HG02840 (cell line): Measurements from ENCODE around the gene C22orf23.

Source experiments
- ATAC-seq: cut with Tn5 transposase; IDR thresholded peaks from one replicate; pipeline ENCODE4 v1.9.1; 2021; ENCODE audit warnings: mild to moderate bottlenecking, moderate library complexity, moderate number of reproducible peaks; ENCODE audit not compliant: unreplicated experiment, low FRiP score

Gene C22orf23

DNA sequence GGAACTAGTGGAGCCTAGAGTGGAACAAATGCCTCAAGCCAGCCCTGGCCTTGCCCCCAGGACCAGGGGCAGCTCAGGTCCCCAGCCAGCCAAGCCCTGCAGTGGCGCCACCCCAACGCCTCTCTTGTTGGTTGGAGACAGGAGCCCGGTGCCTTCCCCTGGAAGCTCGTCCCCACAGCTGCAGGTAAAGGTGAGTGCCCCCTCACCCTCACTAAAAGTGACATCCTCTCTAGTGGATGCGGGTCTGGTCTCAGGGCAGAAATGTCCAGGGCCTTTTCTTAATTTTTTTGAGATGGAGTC lies 25.8 kb downstream of the C22orf23 start:
- ATAC-seq: no peak

DNA sequence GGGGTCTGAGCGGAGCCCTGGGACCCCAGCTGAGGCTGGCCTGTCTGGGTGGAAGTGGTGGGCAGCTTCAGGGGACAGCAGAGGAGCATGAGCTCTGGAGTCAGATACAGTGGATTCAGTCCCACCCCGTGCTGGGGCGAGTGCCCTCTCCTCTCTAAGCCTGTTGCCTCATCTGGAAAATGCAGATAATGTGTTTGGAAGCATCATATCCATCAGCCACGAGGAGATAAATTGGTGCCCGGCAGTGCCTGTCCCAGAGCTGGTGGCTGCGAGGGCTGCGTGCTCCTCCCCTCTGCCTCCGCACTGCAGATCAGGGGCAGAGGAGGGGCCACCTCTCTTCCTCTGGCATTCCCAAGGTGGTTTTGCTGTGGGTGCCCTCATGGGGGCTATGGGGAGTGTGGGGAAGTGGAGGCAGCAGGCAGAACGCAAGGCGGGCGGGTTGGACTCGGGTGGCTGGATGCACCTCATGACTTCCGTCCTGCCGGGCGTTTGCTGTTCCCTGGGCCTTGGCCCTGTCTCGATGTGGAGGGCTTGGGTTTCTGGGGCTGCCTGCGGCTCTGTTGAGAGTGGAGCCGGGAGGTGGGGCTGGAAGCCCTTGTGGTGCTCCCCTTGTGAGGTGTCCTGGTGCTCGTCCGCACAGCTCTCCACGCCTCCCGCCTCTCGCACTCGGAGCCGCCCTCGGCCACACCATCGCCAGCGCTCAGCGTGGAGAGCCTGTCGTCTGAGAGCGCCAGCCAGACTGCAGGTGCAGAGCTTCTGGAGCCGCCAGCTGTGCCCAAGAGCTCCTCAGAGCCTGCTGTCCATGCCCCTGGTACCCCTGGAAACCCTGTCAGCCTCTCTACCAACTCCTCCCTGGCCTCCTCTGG lies 26.4 kb downstream of the C22orf23 start:
- no peak for ATAC-seq

DNA sequence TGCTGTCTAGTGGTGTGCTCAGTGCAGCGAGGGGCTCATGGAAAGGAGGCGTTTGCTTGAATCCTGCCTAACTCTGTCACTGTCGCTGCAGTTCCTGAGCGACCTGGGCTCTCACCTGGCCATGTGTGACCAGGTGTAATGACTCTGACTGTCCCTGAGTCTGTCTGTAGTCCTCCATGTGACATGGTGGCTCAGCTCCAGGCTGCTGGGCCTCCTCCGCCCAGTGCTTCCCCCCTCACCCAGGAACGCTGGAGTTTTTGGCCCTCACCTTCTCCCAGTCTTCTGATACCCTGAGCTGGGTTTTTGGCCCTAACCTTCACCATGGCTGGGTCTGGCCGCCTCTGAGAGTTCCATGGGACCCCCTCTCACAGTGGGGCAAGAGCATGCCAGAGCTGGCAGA lies 27.0 kb downstream of the C22orf23 start:
- no peak for ATAC-seq

DNA sequence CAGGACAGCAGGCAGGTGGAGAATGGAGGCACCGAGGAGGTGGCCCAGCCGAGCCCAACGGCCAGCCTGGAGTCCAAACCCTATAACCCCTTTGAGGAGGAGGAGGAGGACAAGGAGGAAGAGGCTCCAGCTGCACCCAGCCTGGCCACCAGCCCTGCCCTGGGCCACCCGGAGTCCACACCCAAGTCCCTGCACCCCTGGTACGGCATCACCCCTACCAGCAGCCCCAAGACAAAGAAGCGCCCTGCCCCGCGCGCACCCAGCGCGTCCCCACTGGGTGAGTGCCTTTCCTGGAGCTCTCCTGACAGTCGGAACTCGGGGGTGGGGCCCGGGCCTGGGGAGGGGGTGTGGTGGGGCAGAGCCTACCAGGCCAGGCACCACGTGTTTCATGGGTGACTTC lies 27.6 kb downstream of the C22orf23 start:
- no peak for ATAC-seq

DNA sequence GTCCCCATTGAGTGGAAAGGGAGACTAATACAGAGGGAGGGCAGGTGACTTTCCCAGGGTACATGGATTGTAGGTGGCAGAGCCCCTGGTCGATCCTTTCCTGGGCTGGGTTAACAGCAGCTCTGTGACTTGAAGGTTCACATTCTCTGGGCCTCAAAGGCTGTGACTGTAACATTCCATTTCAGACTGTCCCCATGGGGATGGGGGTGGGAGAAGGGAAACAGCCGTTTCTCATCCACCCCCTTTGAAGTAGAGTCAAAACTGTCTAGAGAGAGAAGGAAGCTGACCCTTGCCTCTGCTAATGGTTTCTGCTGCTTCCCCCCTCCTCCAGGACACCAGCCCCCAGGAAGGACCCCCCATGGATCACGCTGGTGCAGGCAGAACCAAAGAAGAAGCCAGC lies 28.1 kb downstream of the C22orf23 start:
- ATAC-seq: no peak

DNA sequence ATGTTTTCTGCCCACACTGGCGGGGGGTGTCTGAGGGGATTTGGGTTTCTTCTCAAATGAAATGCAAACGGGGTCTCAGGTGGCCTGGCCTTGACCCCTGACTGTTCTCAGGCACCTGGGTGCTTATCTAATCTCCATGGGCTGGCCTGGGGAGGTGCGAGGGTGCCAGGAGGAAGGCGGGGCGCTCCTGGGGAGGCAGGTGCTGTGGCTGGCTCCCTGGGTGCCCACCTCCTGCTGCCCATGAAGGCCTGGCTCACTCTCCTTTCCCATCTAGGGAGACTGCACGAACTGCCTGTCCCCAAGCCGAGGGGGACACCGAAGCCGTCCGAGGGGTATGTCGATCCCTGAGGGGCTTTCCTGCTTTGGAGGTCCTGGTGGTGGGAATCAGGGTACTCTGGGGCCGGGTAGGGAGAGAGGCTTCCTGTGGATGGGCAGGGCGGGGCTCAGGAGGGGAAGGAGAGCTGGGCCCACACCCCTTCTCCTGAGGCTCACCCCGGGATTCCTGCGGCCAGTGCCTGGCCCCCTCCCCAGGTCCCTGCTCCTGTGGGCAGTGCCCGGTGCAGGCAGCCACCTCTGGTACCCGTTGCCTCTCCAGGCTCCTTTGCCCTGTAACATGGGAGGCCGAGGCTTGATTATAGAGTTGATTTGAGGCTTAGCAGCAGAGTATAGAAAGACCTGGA lies 28.9 kb downstream of the C22orf23 start:
- ATAC-seq: no peak

DNA sequence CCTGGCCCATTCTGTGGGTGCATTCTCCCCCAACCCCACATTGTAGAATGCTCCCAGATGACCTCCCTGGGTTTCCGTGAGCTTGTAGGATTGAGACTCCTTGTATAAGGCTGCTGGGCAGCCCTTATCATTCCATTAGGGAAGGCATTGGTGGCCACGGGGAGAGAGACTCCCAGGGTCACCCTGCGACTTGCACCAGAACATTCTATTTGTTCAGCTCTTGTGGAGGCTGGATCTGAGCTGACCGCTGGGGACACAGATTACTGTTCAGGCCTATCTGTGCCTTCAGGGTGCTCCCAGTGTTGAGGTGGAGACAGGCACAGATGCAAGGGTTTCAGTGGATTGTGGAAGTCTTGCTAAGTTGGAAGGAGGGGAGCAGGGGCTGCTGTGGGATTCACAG lies 29.5 kb downstream of the C22orf23 start:
- ATAC-seq: no peak

DNA sequence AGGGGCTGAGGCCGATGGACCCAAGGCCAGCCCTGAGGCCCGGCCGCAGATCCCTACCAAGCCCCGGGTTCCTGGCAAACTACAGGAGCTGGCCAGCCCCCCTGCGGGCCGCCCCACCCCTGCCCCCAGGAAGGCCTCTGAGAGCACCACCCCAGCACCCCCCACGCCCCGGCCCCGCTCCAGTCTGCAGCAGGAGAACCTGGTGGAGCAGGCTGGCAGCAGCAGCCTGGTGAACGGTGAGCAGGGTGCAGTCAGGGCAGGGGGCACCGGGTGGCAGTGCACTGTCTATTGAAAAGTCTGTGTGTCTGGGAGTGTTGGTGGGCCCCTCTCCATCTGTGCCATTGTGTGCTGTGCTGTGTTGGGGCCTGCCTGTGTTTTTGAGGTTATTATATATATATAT lies 31.2 kb downstream of the C22orf23 start:
- ATAC-seq: no peak

DNA sequence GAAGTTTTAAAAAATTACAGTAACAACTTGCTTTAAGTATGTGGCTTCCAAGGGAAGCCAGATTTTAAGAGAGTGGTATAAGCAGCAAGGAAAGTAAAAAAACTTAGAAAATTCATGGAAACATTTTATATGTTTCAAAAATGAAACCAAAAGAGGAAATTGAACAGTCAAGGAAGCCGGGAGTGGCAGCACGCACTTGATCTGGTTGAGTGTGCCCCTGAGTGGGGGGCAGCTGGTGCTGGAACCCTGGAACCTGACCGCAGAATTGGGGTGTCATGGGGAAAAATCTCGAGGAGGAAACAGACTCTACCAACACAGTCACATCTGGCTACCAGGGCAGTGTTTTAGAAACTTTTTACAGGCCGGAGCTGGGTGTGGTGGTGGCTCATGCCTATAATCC lies 33.3 kb downstream of the C22orf23 start:
- no peak for ATAC-seq

DNA sequence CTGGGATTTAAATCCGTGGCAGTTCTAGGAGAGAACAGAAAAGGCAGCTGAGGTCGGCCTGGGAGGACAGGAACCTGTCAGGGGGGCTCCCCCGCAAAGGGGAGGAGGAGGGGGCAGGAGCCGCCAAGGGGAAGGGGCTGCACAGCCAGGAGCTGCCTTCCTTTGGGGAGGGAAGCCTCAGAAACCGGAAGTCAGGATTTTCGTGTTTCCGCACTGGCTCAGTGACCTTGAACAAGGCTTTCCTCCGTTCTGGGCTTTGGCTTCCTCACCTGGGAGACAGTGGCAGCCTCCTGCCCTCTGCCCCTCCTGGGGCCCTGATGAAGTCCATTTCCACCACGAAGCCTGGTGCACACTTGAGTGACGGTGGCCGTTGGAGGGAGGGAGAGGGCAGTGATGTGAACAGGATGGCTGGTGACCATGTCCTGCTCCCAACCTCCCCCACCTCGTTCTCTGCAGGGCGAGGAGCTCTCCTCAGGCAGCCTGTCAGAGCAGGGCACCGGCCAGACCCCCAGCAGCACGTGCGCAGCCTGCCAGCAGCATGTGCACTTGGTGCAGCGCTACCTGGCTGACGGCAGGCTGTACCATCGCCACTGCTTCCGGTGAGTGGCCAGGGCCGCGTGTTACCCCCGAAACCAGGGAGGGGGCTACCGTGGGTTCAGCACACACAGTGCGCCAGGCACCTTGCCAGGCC lies 34.7 kb downstream of the C22orf23 start:
- no peak for ATAC-seq

DNA sequence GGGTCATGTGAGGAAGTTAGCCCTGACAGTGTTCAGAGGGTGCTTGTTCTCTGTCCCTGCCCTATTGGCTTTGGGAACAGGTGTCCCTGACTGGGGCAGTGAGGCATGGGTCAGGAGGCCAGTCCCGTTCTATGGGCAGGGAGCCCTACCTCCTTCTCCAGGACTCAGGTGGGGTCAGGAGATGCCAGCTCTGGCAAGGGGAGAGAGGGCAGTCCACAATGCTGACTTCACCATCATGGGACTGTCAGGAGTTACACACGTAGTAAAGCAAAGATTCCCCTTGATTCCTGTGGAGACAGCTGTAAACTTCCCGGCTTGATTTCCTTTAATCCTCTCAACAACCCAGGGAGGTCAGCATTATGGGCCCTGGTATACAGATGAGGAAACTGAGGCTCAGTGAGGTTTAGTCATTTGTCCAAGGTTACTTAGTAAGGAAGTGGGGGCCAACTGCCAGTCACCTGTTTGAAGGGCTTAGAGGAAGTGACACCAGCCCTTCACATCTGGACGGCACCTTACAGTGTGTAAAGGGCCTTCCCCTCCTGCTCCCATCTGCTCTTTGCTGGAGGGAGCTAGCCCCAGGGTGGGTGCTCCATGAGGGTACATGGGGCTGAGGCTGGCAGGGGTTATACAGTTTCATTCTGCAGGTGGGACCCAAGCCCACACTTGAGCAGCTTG lies 35.4 kb downstream of the C22orf23 start:
- no peak for ATAC-seq

DNA sequence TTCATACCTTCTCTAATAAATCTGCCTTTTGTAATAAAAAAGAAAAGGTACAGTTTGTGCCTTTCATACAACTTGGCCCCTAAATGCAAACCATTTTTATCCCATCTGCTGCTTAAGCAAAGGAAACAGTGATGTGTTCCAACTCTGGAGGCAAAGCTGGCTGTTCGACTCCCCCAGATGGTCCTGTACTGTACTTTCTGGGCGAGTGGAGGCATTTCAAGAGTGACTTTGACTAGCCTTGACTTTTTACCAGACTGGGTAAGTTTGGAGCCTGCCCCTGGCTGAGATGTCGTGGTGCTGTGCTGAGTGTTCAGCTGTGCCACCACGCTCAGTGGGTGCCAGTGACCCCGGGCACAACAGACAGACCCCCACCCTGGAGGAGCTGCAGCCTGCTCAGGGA lies 37.1 kb downstream of the C22orf23 start:
- no peak for ATAC-seq

DNA sequence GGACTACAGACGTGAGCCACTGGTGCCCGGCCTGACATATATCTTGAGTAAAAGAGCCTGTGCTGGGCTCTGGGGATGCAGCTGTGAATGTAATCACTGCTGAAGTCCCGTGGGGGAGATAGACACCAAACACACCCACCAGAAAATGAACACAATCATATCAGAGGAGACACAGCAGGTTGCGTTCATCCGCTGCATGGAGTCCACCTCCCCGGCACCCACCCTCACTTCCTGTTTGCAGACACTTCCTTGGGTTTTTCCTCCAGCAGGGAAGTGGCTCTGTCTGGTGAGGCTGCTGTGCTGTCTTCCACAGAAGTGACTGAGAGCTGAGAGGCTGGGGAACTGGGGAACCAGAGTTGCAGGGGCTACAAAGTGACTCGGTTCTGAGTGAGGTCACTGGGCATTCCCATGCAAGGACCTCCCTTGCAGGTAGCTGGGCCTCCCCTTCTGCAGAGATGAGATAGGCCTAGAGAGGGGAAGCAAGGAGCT lies 40.1 kb downstream of the C22orf23 start:
- ATAC-seq: no peak

DNA sequence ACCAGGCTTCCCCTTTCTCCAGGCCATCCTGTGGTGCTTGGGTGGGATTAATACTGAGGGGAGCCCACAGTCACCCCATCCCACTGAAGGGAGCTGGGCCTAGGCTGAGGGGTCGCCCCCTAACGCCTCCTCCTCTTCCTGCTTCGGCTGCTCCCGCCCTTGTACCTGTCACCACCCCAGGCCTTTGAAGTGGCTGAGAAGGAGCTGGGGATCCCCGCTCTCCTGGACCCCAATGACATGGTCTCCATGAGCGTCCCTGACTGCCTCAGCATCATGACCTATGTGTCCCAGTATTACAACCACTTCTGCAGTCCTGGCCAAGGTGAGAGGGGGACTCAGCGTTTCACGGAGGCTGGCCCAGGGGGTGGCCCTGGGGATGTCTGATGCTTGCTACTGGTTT lies 41.2 kb downstream of the C22orf23 start:
- no peak for ATAC-seq

DNA sequence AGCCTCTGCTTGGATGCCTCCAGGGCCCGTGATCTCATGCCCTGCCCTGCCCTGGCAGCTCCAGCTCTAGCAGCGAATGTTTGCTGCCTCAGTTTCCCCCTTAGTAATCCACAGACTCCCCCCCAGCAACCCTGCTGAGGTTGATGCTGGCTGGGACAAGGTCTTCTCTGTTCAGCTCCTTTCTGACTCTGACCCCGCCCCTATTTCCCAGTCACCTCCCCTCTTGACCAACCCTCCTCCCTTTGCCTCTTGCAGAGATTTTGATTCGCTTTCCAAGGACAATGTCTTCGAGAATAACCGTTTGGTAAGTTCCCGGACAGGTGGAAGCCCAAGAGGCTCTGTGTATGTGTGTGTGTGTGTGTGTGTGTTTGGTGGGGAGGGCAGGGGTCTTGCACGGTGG lies 41.7 kb downstream of the C22orf23 start:
- no peak for ATAC-seq

DNA sequence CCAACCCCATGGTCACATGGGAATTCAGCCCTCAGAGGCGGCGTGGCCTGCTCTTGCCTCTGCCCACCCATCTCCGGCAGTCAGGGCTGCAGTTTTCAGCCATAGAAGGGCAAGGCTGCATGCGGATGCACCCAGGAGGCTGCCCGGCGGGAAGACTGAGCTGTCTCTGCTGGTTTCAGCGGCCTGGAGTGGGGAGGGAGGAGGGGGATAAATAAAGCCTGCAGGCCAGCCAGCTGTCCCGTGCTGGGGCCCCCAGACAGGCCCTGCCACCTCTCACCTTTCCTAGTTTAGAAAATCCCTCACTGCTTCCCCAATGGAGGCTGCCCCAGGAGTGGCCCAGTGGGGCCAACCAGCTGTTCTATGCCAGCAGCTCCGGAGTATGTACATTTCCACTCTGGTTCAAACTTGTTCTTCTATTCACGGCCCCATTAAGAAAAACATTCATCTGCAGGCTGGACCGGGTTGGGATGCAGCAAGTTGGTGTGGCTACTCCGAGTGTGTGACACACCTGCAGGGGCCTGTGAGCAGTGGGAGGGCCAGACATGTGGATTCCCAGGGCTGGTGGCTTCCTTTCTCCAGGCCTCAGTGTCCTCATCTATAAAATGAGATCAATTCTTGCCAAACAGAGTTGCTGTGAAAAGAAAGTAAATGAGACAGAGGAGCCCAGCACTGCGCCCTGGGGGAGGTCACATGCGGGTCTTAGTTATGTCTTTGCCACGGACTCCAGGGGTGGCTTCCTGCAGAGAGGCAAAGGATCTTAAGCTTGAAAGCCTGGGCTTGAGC lies 42.3 kb downstream of the C22orf23 start:
- no peak for ATAC-seq

DNA sequence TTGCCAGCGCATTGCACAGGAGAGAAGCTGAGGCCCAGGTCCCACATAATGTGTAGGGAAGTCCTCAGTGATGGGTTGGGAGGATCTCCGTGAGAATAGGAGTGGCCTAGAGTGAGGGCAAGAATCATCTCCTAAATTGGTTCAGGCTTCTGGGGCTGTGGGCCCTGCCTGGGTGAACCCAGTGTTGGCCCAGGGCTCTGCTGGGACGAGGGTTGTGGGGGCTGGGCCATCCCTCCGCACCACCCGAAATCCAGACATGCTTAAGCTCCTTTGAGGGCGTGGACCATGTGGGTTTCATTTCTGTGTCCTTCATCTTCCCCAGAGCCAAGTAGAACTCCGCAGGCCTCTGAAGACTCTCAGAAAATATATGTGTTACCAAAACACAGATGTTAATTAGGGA lies 43.6 kb downstream of the C22orf23 start:
- ATAC-seq: no peak

DNA sequence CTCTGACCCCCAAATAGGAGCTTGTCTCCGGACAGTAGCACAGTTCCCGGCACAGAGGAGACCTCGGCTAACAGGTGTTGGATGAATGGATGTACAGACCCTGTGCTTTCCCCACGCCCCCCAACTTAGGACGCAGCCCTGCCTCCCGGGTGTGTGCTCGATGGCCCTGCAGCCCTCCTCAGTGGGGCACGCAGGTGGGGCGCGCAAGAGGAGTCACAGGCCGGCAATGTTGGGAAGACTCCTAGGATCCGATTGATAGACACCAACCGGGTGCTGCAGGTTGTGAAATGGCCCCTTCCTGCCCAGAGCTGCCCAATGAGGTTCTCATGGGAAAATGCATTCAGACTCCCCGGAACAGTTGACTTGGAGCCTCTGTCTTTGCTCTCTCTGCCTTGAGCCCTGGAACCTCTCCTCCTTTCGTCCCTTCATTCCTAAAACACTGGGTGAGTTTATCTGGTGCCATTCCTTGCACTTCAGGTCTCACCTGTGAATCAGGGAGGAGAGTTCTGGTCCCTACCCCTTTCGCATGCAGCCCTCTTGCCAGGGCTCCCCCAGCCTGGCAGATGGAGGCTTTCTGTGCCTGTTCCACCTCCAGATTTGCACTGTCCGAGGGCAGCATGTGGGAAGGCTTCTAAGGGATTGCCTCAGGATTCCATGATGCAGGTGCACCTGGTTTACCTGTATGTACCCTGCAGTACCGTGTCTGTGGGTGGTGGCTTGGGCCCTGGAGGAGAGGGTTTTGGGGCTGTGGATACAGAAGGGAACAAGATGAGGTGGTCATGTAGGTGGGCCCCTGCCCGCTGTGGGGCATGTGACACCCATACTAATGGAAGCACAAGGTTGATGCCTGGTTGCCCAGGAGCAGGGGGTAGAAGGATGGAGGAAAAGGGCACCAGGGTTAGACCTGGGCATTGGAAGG lies 46.1 kb downstream of the C22orf23 start:
- ATAC-seq: no peak

DNA sequence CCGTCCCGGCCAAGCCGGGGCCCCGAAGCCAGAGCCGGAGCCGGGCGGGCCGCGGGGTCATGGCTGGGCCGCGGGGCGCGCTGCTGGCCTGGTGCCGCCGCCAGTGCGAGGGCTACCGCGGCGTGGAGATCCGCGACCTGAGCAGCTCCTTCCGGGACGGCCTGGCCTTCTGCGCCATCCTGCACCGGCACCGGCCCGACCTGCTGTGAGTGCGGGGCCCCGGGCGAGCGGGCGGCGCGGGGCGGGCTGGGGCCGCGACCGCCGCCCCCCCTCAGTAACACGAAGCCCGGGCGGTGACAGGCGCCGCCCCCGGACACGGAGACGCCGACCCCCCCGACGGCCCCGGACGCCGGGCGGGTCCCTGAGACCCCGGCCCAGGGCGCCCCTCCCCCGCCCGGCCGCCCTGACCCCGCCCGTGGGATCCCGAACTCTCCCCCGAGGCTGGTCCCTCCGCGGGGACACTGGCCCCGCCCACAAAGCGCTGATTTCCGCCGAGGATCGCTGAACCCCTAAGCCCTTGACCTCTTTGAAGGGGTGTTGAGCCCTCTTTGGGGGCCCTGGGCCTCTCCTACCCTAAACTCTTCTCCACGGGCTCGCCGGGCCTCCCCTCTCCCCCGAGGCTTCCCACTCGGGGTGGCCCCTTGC lies 46.9 kb downstream of the C22orf23 start:
- ATAC-seq: peak; percentile 28
